ENCODE results near the gene NRF1.
"Not testable (repeated sequence)": the region's sequence is repeated elsewhere in the genome, so short reads cannot be mapped to it uniquely, and the experiment has no call there.

The NRF1 gene

GRCh38 chr7:129655811-129656210 lies 44.3 kb downstream of the NRF1 start:
- TF ChIP-seq, protein P1, sequence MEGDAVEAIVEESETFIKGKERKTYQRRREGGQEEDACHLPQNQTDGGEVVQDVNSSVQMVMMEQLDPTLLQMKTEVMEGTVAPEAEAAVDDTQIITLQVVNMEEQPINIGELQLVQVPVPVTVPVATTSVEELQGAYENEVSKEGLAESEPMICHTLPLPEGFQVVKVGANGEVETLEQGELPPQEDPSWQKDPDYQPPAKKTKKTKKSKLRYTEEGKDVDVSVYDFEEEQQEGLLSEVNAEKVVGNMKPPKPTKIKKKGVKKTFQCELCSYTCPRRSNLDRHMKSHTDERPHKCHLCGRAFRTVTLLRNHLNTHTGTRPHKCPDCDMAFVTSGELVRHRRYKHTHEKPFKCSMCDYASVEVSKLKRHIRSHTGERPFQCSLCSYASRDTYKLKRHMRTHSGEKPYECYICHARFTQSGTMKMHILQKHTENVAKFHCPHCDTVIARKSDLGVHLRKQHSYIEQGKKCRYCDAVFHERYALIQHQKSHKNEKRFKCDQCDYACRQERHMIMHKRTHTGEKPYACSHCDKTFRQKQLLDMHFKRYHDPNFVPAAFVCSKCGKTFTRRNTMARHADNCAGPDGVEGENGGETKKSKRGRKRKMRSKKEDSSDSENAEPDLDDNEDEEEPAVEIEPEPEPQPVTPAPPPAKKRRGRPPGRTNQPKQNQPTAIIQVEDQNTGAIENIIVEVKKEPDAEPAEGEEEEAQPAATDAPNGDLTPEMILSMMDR (IDR thresholded peaks at IDR 0.05; ENCODE audit: low read depth, low read length, missing control alignments) = no peak
- no peak for DNase-seq (ENCODE audit: low read depth)
- no peak overlapping the region for H3K4me3 ChIP-seq (ENCODE audit: low read depth, low read length)
- in situ Hi-C loops (cut with HindIII; ENCODE audit: low sequenced_read_pairs) = no loop called here

DNA sequence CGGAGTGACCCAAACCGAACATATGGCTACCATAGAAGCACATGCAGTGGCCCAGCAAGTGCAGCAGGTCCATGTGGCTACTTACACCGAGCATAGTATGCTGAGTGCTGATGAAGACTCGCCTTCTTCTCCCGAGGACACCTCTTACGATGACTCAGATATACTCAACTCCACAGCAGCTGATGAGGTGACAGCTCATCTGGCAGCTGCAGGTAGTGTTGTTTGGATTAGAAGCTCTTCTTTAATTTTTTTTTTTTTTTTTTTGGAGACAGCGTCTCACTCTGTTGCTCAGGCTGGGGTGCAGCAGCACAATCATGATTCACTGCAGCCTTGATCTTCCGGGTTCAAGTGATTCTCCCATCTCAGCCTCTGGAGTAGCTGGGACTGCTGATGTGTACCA lies 45.8 kb downstream of the NRF1 start:
- H3K4me3 ChIP-seq (ENCODE audit: low read depth, low read length) = no peak overlapping the region
- no peak for DNase-seq (ENCODE audit: low read depth)
- TF ChIP-seq, protein P1 (IDR thresholded peaks at IDR 0.05; ENCODE audit: low read depth, low read length, missing control alignments) = no peak
- in situ Hi-C loops (cut with HindIII; ENCODE audit: low sequenced_read_pairs) = no loop called here

DNA sequence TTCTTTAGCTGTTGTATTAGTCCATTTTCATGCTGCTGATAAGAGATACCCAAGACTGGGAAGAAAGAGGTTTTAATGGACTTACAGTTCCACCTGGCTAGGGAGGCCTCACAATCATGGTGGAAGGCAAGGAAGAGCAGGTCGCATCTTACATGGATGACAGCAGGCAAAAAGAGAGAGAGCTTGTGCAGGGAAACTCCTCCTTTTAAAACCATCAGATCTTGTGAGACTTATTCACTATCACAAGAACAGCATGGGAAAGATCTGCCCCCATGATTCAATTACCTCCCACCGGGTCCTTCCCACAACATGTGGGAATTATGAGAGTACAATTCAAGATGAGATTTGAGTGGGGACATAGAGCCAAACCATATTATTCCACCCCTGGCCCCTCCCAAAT lies 48.4 kb downstream of the NRF1 start:
- in situ Hi-C loops (cut with HindIII; ENCODE audit: low sequenced_read_pairs) = loop anchor here (10.0 kb wide), 1 partner anchor 155 kb away; no protein-coding TSS in a partner anchor
- DNase-seq (ENCODE audit: low read depth); H3K4me3 ChIP-seq (ENCODE audit: low read depth, low read length): not testable (repeated sequence)

- TF ChIP-seq, protein P1 (IDR thresholded peaks at IDR 0.05; ENCODE audit: low read depth, low read length, missing control alignments) = no peak
- in situ Hi-C loops (cut with HindIII; ENCODE audit: low sequenced_read_pairs) = loop anchor here (10.0 kb wide), 1 partner anchor 153 kb away; no protein-coding TSS in a partner anchor
These were observed 50.2 kb downstream of the NRF1 start for GRCh38 chr7:129661645-129662182.

GRCh38 chr7:129663240-129663639 lies 51.7 kb downstream of the NRF1 start:
- not testable (repeated sequence) for H3K4me3 ChIP-seq (ENCODE audit: low read depth, low read length); DNase-seq (ENCODE audit: low read depth)
- in situ Hi-C loops (cut with HindIII; ENCODE audit: low sequenced_read_pairs) = loop anchor here (10.0 kb wide), 1 partner anchor 152 kb away; no protein-coding TSS in a partner anchor

More at GRCh38 chr7:129661645-129662182, 50.2 kb downstream of the NRF1 start:
- no peak overlapping the region for H3K4me3 ChIP-seq (ENCODE audit: low read depth, low read length)
- DNase-seq (ENCODE audit: low read depth) = no peak

- TF ChIP-seq, protein P1 (IDR thresholded peaks at IDR 0.05; ENCODE audit: low read depth, low read length, missing control alignments) = peak; percentile 45
- DNase-seq (ENCODE audit: low read depth) = peak; percentile 72
- in situ Hi-C loops (cut with HindIII; ENCODE audit: low sequenced_read_pairs) = loop anchor here (10.0 kb wide), 1 partner anchor 150 kb away; no protein-coding TSS in a partner anchor
- no peak overlapping the region for H3K4me3 ChIP-seq (ENCODE audit: low read depth, low read length)
These were observed 52.8 kb downstream of the NRF1 start for GRCh38 chr7:129664029-129665012.

DNA sequence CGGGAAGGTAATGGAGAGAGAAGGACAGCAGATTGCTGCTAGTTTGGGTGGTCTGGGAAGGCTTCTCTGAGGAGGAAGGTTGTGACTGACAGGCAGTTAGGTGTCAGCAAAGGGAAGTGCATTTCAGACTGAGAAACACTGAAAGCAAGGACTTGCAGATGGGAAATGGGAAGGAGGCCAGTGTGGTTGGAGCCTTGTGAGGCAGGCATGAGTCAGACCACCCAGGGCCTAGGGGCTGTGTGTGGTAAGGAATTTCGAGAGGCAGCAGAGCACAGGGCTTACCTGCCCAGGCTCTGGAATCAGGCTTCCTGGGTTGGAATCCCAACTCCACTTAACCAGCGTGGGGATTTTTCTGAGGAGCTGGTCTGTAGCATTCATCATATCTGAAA lies 53.5 kb downstream of the NRF1 start:
- H3K4me3 ChIP-seq (ENCODE audit: low read depth, low read length) = no peak overlapping the region
- TF ChIP-seq, protein P1 (IDR thresholded peaks at IDR 0.05; ENCODE audit: low read depth, low read length, missing control alignments) = no peak
- DNase-seq (ENCODE audit: low read depth) = peak; percentile 99
- in situ Hi-C loops (cut with HindIII; ENCODE audit: low sequenced_read_pairs) = loop anchor here (10.0 kb wide), 1 partner anchor 150 kb away; no protein-coding TSS in a partner anchor

All from astrocyte of the cerebellum (primary cell).